ENCODE data around the gene ATOH7. TPM values are rescaled to one million over a fixed set of nuclear protein-coding genes. Genes with fewer than 3 reads are reported as not detected.
A peak's percentile ranks its signal among the peaks of the same experiment; 100 is the strongest.

ATOH7 gene
- total RNA-seq, 1 donor from 2014 or later, result 0.65 TPM

GRCh38 chr10:68239596-68240150 is 7.8 kb upstream of the ATOH7 start:
- H3K4me1 Mint-ChIP-seq (ENCODE audit: low read depth), result no peaks in the 10 kb centered on the region
- TF ChIP-seq, protein P1, sequence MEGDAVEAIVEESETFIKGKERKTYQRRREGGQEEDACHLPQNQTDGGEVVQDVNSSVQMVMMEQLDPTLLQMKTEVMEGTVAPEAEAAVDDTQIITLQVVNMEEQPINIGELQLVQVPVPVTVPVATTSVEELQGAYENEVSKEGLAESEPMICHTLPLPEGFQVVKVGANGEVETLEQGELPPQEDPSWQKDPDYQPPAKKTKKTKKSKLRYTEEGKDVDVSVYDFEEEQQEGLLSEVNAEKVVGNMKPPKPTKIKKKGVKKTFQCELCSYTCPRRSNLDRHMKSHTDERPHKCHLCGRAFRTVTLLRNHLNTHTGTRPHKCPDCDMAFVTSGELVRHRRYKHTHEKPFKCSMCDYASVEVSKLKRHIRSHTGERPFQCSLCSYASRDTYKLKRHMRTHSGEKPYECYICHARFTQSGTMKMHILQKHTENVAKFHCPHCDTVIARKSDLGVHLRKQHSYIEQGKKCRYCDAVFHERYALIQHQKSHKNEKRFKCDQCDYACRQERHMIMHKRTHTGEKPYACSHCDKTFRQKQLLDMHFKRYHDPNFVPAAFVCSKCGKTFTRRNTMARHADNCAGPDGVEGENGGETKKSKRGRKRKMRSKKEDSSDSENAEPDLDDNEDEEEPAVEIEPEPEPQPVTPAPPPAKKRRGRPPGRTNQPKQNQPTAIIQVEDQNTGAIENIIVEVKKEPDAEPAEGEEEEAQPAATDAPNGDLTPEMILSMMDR (IDR thresholded peaks at IDR 0.05; ENCODE audit: unreplicated experiment), result no peak
- H3K9me3 Mint-ChIP-seq (ENCODE audit: low read depth), result no peaks in the 10 kb centered on the region

DNA sequence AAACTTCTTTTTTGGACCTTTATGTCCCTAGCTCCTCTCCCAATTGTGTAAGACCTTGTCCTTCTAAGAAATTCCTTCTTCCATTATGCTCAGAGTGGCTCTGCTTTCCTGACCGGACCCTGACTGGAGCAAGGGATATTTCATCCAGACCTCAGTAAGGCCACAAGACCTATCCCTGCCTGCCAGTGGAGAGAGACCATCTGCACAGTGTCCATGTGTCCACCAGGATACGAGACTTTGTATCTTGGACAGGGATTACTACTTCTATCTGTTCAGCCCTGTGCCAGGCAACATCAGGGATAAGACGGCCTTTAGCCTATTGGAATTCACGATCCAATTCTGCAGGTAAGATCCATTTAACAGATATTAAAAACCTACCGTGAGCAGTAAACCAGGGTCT is 7.2 kb upstream of the ATOH7 start:
- H3K27ac Mint-ChIP-seq, result peak overlapping the region; percentile 15
- H3K4me1 Mint-ChIP-seq (ENCODE audit: low read depth), result no peaks in the 10 kb centered on the region
- TF ChIP-seq, protein P1 (IDR thresholded peaks at IDR 0.05; ENCODE audit: unreplicated experiment), result no peak
- H3K27me3 Mint-ChIP-seq, result peaks cover 9% of the 10 kb centered on the region
- DNase-seq (ENCODE audit: low spot score, unreplicated experiment), result no peak
- no peaks in the 10 kb centered on the region for H3K36me3 Mint-ChIP-seq (ENCODE audit: insufficient read depth)
- no peaks in the 10 kb centered on the region for H3K9me3 Mint-ChIP-seq (ENCODE audit: low read depth)
- no peak overlapping the region for H3K4me3 Mint-ChIP-seq (ENCODE audit: low read depth)

More at GRCh38 chr10:68239596-68240150, 7.8 kb upstream of the ATOH7 start:
- peaks cover 9% of the 10 kb centered on the region for H3K27me3 Mint-ChIP-seq
- no peak overlapping the region for H3K4me3 Mint-ChIP-seq (ENCODE audit: low read depth)
- no peak for DNase-seq (ENCODE audit: low spot score, unreplicated experiment)
- no peaks in the 10 kb centered on the region for H3K36me3 Mint-ChIP-seq (ENCODE audit: insufficient read depth)
- no peak overlapping the region for H3K27ac Mint-ChIP-seq

- H3K4me1 Mint-ChIP-seq (ENCODE audit: low read depth), result no peaks in the 10 kb centered on the region
- DNase-seq (ENCODE audit: low spot score, unreplicated experiment), result no peak
- H3K27me3 Mint-ChIP-seq, result peaks cover 14% of the 10 kb centered on the region
- TF ChIP-seq, protein P1 (IDR thresholded peaks at IDR 0.05; ENCODE audit: unreplicated experiment), result no peak
- no peak overlapping the region for H3K27ac Mint-ChIP-seq
- no peak overlapping the region for H3K4me3 Mint-ChIP-seq (ENCODE audit: low read depth)
- no peaks in the 10 kb centered on the region for H3K36me3 Mint-ChIP-seq (ENCODE audit: insufficient read depth)
- no peaks in the 10 kb centered on the region for H3K9me3 Mint-ChIP-seq (ENCODE audit: low read depth)
Observed at GRCh38 chr10:68238371-68238770, 6.5 kb upstream of the ATOH7 start.

GRCh38 chr10:68237173-68237572 is 5.3 kb upstream of the ATOH7 start:
- peaks cover 23% of the 10 kb centered on the region for H3K27me3 Mint-ChIP-seq
- no peak for DNase-seq (ENCODE audit: low spot score, unreplicated experiment)
- H3K9me3 Mint-ChIP-seq (ENCODE audit: low read depth), result no peaks in the 10 kb centered on the region
- no peaks in the 10 kb centered on the region for H3K36me3 Mint-ChIP-seq (ENCODE audit: insufficient read depth)
- H3K4me3 Mint-ChIP-seq (ENCODE audit: low read depth), result no peak overlapping the region
- TF ChIP-seq, protein P1 (IDR thresholded peaks at IDR 0.05; ENCODE audit: unreplicated experiment), result no peak
- H3K4me1 Mint-ChIP-seq (ENCODE audit: low read depth), result no peaks in the 10 kb centered on the region
- H3K27ac Mint-ChIP-seq, result no peak overlapping the region

DNA sequence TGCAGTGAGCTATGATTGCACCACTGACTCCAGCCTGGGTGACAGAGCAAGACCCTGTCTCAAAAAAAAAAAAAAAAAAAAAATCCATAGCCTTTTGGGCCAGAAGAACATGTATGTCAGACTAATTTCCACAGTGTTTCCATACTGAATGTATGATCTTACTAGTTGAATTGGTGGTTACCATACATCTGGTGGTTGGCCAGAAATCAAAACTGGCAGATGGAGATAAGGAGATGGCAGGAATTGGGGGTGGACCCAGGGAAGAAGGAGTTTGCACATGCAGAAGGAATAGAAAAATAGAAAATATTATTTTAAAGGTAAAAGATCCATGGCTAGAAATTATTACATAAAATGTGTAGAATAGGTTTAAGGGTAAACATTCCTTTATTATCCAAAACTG is 3.7 kb upstream of the ATOH7 start:
- Mint-ChIP-seq H3K27ac (no peak overlapping the region), H3K4me3 (ENCODE audit: low read depth) (no peak overlapping the region), H3K4me1 (ENCODE audit: low read depth) (peaks cover 5% of the 10 kb centered on the region), H3K27me3 (peaks cover 25% of the 10 kb centered on the region), H3K9me3 (ENCODE audit: low read depth) (no peaks in the 10 kb centered on the region), H3K36me3 (ENCODE audit: insufficient read depth) (no peaks in the 10 kb centered on the region)
- DNase-seq (ENCODE audit: low spot score, unreplicated experiment), result no peak
- TF ChIP-seq, protein P1 (IDR thresholded peaks at IDR 0.05; ENCODE audit: unreplicated experiment), result no peak

All from progenitor cell of endocrine pancreas (in vitro differentiated cells).